NCI-H1694 (cell line): ENCODE data around the gene SEPTIN10.
"Not testable (repeated sequence)": the region's sequence is repeated elsewhere in the genome, so short reads cannot be mapped to it uniquely, and the experiment has no call there.

Source experiments
- DNase-seq: peaks from one replicate; lab custom pipeline; 2025; lab: John Stamatoyannopoulos, UW

SEPTIN10 gene

DNA sequence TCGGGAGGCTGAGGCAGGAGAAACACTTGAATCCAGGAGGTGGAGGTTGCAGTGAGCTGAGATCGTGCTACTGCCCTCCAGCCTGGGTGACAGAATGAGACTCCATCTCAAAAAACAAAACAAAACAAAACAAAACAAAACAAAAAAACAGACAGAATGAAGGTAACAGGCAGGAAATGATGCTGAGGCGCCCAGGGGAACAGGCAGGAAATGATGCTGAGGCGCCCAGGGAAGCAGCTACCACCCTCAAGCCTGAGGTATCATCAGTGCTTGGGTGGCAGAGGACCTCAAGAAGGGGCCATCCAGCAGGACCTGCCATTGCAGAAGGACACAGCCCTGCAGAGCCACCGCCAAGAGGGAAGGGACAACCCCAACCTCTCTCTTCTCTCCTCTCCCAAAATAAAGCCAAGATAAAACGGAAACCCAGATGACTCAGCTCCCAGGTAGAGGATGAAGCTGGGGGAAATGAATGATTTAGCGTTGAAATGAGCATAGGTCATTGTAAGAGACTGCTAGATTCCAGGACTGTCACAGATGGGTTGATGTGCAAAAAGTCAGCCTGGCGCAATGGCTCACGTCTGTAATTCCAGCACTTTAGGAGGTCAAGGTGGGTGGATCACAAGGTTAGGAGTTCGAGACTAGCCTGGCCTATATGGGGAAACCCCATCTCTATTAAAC lies 19.7 kb upstream of the SEPTIN10 start:
- DNase-seq = no peak

DNA sequence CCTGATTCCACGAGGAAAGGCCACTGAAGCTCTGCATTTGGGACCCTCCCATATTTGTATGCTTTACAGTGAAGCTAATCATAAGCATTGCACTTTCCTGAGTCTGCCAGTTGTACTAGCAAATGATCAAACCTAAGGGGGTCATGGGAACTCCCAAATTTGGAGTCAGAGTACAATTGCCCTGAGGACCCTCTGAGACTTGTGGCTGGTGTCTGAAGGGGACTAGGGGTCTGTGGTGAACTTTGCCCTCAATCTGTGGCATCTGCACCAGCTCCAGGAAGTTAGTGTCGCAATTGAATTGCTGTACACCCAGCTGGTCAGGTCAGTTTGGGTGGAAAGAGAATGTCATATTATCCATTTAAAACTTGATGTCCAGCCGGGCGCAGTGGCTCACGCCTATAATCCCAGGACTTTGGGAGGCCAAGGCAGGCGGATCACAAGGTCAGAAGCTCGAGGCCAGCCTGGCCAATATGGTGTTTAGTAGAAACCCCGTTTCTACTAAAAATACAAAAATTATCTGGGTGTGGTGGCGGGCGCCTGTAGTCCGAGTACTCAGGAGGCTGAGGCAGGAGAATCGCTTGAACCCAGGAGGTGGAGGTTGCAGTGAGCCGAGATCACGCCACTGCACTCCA lies 18.5 kb upstream of the SEPTIN10 start:
- no peak for DNase-seq

DNA sequence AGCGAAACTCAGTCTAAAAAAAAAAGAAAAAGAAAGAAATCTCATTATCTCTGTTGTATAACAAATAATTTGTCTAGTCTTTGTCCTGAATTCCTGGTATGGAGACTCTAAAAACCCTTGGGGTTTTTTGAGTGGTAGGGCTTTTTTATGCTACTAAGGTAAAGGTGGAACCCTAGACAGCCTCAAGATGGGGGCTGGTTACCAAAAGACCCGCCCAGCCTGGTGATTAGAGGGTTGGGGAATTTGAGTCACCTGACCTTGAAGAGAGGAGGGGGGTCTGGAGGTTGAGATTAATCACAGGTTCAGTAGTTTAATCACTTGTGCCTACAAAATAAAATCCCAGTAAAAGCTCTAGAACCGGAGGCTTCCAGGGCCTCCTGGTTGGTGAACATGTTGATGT lies 18.0 kb upstream of the SEPTIN10 start:
- DNase-seq = no peak

DNA sequence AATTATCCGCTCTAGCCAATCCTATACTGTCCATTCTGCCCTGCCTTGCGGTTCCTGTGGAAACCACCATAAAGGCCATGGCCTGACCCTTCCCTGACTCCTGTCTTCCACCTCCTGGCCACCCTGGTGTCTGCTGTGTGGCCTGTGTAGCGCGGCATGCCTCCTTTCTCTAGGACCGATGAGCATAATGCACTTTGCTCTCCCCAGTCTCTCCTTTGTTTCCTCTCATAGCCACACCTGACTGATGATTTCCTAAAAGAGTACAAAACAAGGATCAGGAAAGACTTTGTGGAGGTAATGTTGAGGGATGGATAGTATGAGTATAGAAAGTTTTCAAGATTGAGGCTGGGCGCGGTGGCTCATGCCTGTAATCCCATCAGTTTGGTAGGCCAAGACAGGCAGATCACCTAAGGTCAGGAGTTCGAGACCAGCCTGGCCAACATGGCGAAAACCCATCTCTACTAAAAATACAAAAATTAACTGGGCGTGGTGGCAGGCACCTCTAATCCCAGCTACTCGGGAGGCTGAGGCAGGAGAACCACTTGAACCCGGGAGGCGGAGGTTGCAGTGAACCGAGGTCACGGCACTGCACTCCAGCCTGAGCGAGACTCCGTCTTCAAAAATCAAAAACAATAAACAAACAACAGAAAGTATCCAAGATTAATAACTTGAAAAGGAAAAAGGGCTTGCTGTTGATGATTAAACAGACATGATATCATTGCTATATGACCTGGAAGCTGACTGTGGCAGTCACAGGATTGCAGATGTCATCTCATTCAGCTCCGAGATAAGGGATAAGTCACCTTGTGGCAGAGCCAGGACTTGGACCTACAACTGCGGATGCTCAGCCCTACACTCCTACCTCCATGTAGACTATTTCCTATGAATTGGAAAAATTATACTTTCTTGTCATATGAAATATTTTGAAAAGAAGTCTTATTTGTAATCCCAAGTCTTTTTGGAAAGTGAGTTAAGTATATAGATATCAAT lies 17.0 kb upstream of the SEPTIN10 start:
- no peak for DNase-seq

DNA sequence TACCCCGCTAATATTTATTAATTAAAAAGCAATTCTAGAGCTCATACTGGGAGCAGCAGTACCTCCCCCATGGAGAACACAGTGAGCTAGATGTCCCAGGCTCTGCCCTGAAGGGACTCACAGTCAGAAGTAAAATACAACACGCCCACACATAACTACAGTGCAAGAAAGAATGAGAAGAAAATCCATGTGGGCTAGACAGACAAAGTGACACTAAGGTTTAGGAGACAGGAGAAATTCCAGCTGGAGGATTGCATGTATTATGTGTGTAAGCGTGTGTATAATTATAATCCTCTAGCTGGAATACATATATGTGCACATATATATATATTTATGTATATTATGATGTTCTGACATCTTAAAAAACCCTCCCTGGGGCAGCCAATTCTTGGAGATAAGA lies 16.1 kb upstream of the SEPTIN10 start:
- no peak for DNase-seq

DNA sequence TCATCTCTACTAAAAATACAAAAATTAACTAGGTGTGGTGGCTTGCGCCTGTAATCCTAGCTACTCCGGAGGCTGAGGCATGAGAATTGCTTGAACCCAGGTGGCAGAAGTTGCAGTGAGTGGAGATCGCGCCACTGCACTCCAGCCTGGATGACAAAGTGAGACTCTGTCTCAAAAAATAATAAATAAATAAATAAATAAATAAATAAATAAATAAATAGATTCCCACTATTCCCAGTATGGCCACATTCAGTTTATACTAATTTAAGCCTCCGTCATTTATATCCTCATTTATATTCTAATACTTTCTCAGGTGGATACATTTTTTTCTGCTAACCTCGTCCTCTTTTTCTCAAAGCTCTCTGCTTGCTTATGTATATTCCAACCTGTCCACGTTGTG lies 14.6 kb upstream of the SEPTIN10 start:
- DNase-seq = not testable (repeated sequence)

DNA sequence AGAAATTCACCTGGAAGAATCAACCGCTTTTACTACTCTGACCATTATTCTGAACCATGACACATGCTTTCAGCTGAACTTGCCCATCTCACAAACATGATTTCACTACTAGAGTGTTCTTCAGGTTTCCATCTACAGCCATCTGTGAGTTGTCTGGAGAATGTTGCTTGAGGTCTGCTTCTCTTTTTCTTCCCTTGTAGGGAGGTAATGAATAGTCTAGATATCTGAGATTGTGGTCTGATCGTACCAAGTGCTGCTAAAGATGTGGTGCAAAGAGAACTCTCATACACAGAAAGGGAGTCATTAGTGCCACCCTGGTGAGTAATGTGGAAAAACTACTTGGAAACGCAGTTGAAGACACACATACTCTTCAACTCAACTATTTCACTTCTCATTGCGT lies 10.6 kb upstream of the SEPTIN10 start:
- DNase-seq = no peak

DNA sequence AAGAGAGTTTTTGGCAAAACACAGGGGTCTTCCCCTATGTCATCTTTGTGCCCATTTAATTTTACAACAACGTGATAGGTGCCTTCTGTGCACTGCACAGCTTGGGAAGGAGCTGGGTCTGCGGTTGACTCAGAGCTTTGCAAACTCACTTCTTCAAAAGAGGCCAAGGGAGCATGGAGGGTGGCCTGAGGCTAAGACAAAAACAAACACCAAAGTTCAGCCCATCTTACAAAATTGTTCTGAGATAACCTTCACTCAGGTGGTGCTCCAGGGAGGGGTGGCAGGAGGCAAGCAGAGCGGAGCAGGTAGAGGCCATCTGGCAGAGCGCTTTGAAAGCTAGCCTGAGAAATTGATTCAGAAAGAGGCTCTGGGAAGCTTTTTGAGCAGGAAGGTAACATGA lies 10.2 kb upstream of the SEPTIN10 start:
- DNase-seq = no peak

DNA sequence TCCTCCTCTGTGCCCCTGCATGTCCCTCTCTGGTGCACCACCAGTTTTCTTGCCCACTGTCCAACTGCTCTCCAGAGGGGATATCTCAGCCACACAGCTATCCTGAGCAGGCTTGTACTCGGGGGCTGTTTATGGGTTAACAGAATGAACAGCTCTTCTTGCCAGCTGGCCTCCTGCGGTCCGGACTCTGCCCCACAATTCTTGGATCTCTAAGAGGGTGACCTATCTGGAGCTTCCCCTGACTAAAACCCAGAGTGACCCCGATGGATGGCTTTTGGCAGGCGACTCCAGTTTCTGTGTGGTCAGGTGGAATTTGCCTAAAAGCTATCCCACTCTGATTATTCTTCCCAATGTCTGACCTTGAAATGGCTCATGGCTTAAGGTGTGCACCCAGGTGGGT lies 9.5 kb upstream of the SEPTIN10 start:
- no peak for DNase-seq

DNA sequence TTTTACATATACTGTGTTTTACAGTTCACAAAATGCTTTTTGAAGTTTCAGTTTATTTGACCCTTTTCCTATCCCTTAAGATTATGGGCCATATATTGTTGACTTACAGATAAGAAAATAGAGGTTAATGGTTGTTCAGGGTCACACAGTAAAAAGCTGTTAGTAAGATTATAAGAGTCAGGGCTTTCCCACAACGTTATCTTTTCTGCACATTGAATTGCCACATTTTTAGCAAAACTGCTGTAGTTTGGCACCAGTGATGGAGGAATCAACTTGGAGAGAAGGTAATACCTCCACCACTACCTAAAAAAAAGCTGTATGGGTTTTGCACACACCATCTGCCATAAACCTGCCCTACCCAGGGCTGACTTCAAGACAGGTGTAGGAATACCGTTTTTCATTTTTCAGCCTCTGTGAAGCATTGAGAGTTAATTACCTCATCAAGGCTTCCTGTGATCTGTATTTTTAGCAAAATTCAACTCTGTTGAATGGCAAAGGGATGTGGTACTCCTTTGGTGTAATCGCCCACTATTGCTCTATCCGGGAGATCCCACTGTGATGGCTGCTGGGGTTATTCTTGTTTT lies 5.4 kb upstream of the SEPTIN10 start:
- DNase-seq = no peak

DNA sequence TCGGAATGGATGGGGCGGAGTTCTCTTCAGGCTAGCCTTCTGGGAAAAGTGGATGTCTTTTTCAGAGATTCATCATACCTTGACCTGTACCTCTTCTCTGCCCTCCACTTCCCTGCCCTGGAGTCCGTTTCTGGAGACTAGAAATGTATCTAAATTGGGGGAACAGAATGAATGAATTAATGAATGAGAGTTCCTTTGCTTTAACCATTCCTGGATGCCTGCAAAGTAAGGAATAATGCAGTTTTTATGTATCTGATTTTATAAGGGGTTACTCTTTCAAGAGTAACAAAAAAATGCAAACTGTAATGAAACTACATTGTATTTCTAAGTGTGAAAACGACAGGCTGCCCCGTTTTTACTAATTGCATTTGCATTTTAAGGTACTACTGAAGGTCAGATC lies 2.4 kb upstream of the SEPTIN10 start:
- DNase-seq = no peak

DNA sequence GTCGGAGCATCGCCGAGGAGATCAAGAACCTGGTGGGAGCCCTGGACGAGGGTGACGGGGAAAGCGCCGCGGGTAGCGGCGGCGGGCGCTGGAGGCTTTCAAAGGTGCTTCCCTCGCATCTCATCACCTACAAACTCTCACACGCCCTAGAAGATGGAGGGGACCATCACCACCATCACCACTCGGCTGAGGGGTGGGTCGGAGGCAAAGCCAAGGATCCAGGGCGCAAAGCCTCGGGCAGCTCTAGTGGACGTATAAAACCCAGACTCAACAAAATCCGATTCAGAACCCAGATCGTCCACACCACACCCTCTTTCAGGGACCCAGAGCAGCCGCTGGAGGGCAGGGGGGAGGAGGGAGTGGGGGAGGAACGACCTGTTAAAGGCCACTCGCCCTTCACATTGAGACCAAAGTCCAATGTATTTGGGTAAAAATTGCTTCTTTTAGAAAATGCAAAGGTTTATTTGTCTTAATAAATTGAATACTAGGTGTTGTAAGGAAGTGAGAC lies 1.9 kb upstream of the SEPTIN10 start:
- no peak for DNase-seq

DNA sequence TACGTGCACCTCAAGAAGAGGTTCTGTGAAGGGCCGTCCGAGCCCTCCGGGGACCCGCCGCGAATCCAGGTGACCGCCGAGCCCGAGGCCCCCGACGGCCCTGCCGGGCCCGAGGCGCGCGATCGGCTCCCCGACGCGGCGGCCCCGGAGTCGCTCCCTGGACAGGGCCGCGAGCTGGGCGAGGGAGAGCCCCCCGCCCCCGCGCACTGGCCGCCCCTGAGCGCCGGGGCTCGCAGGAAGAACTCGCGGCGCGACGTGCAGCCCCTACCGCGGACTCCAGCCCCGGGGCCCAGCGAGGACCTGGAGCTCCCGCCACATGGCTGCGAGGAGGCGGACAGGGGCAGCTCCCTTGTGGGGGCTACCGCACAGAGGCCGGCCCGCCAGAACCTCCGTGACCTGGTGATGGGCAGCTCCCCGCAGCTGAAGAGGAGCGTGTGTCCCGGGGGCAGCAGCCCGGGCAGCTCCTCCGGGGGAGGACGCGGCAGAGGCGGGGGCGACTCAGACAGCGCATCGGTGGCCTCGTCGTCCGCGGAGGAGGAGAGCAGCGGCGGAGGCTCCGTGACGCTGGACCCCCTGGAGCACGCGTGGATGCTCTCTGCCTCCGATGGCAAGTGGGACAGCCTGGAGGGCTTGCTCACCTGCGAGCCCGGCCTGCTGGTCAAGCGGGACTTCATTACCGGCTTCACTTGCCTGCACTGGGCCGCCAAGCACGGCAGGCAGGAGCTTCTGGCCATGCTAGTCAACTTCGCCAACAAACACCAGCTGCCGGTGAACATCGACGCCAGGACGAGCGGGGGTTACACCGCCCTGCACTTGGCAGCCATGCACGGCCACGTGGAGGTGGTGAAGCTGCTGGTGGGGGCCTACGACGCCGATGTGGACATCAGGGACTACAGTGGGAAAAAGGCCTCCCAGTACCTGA lies 1.2 kb upstream of the SEPTIN10 start:
- no peak for DNase-seq

DNA sequence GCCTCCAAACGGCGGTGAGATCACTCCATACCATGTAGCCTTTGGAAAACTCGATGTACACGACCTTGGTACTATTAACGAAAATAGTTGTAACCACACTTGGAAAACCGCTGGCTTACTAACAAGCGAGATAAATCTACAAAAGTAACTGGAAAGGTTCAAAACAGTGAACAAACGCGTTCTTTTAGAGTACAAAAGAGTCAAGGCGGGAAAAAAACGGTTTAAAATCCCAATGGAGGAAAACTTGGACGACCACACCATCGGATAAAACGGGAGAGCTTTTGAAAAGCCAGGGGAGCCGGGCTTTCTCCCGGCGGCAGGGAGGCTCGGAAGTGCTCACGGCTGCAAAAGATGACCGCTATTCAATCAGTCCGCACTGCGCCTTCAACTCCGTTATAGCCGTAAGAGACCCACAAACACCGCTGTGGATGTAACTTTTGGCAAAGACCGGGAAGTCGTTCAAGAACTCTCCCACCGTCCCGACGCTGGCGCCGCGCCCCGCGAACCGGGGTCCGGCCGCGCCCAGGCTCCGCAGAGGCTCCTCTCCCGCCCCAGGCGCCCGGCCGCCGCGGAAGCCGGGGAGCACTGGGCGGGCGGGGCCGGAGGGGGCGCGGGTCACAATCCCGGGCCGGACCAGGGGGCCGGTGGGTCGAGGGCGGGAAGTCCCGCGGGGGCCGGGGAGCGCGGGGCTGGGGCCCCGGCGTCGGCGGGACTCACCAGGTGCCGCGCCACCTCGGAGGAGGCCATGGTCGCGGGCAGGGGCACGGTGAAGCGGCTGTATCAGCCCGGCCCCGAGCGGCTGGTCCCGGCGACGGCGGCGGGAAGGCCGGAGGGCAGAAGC lies 465 bp downstream of the SEPTIN10 start:
- no peak for DNase-seq

DNA sequence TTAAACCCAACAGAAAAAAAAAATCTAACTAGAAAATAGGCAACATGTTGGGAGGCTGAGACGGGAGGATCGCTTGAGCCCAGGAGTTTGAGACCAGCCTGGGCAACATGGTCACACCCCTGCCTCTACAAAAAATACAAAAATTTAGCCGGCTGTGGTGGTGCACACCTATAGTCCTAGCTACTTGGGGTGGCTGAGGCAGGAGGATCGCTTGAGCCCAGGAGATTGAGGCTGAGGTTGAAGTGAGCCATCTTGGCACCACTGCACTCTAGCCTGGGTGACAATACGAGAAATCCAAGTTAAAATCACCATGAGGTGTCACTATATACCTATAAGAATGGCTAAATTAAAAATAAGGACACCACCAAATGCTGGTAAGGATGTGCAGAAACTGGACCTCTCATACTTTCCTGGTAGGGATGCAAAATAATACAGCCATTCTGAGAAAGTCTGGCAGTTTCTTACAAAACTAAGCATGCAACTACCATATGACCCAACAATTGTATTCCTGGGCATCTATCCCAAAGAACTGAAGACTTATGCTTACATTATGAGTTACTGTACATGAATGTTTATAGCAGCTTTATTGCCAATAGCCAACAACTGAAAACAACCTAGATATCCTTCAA lies 2.2 kb downstream of the SEPTIN10 start:
- DNase-seq = no peak

DNA sequence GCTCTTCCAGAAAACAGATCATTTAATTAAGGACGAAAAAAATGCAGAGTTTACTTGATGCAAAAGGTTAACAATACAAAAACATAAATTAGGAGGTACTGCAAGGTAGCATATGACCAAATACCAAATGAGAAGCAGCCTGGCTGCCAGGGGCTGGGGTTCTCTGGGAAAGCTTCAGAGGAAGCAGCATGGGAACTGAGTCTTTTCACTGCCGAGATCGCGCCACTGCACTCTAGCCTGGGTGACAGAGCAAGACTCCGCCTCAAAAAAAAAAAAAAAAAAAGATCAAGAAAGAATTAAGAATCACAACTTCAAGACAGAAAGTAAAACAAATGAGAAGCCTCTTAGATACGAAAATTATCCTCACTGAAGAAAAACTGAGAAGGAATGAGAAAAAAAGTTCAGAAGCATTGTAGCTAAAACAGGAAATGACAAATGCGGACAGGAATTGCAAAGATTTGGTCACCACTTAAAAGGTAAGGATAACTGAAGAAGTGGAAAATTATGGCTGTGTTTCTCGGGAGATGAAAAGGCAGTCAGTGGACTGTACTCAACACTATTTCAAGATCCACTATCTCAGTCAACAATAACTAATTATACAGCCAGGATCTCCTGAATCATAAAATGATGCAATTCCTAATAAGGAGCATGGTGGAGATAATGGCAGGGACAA lies 4.3 kb downstream of the SEPTIN10 start:
- no peak for DNase-seq

DNA sequence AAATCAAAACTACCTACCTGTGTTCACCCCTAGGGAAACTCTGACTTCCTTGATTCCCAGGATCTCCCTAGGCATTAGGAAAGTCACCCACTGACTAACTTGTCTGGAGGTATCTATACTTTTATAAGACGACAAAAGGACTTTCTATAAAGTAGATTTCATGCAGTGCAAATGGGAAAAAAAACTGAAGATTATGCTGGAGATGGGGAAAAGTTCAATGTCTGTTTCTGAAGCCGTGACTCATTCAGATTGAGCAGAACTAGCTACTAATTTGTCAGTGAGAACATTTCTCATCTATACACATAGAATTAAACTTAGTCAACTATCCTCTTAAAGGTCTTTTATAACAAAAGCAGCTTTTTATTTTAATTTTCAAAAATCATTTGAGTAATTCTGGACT lies 6.0 kb downstream of the SEPTIN10 start:
- no peak for DNase-seq

DNA sequence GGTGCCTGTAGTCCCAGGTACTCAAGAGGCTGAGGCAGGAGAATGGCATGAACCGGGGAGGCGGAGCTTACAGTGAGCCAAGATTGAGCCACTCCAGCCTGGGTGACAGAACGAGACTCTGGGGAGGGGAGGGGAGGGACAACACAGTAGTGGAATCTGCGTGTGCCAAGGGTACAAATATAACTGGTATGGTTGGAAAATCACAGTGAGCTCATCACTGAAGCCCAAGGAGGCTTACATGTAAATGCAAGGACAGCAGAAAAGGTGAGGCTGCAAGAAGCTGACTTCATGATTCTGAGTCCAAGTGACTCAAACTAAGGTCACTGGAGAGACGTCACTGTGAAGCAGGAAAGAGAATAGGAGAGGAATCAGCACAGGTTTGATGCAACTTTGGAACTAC lies 9.2 kb downstream of the SEPTIN10 start:
- no peak for DNase-seq

DNA sequence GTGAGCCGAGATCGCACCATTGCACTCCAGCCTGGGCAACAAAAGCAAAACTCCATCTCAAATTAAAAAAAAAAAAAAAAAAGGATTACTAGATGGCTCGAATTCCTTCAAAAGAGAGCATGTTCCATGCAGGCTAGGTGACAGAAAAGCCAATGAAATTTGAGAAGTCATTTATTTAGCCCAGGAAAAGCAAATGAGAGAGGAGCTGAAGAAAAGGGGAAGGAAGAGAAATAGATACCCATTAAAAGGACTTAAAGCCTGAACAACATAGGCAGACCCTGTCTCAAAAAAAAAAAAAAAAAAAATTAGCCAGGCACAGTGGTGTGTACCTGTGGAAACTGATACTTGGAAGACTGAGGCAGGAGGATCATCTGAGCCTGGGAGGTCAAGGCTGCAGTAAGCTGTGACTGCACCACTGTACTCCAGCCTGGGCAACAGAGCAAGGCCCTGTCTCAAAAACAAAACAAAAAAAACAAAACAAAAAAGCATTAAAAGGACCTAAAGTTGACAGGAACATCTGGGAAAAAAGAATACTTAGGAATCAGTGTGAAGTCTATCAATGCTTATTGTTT lies 11.1 kb downstream of the SEPTIN10 start:
- DNase-seq = no peak
